Liver (tissue), 3 donors: ENCODE measurements around the gene LSAMP.

Experiments used
- EGR1 ChIP-seq, 2 donors: IDR thresholded peaks; 2 replicates each; pipeline ENCODE4 v1.6.1; 2016 to 2018; ENCODE audit warnings: antibody characterized with exemption in 2 of 2, low read depth in 2 of 2
- GABPA ChIP-seq, 2 donors: IDR thresholded peaks in 1 of 2; conservative IDR thresholded peaks in 1 of 2; 2 replicates each; pipeline ENCODE4 v1.6.1; 2016; ENCODE audit warnings: antibody characterized with exemption in 2 of 2, mild to moderate bottlenecking in 1 of 2, moderate library complexity in 1 of 2
- MAX ChIP-seq: IDR thresholded peaks from 2 replicates; pipeline ENCODE4 v1.6.1; 2016; ENCODE audit warnings: antibody characterized with exemption
- TF ChIP-seq, protein P1 (sequence below): fragments of 150-350 bp; IDR thresholded peaks from 2 replicates; pipeline ENCODE4 v1.5.1; 2017; ENCODE audit warnings: improper control_type of control experiment, low read depth, low read length; ENCODE audit not compliant: missing input control
- TF ChIP-seq, protein P2 (sequence below): IDR thresholded peaks from 2 replicates; pipeline ENCODE4 v1.6.1; 2016; ENCODE audit warnings: antibody characterized with exemption
- donor health status: healthy.
- donor health status: healthy.

DNA sequence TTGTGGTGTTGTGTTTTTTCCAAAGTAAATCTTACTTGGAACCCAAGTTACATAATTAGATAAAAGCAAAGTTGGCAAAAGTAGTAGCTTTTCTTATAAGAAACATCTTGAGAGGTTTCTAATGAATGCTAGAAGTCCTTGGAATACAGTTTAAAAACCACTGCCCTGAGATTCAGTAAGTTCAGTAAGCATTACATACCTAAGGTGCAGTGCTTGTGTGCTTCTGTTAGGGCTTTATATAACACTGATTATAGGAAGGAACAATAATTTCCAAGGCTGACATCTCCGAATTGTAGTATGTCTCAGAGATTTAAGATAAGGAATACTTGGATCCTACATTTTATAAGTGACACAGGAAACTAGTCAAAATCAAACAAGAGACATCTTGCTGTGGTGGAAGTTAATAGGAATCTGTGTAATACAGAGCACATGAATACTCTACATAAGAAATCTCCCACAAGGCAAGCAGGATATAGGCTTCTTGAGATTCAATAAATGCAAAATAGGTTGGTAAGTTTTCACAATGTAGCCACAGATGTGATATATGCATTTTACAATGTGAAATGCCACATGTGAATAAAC, 268.2 kb downstream of the LSAMP start:
- TF ChIP-seq, protein P1, sequence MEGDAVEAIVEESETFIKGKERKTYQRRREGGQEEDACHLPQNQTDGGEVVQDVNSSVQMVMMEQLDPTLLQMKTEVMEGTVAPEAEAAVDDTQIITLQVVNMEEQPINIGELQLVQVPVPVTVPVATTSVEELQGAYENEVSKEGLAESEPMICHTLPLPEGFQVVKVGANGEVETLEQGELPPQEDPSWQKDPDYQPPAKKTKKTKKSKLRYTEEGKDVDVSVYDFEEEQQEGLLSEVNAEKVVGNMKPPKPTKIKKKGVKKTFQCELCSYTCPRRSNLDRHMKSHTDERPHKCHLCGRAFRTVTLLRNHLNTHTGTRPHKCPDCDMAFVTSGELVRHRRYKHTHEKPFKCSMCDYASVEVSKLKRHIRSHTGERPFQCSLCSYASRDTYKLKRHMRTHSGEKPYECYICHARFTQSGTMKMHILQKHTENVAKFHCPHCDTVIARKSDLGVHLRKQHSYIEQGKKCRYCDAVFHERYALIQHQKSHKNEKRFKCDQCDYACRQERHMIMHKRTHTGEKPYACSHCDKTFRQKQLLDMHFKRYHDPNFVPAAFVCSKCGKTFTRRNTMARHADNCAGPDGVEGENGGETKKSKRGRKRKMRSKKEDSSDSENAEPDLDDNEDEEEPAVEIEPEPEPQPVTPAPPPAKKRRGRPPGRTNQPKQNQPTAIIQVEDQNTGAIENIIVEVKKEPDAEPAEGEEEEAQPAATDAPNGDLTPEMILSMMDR, result no peak
- TF ChIP-seq EGR1 (IDR thresholded peaks at IDR 0.05; ENCODE audit: low read depth in 2 of 2) (no peak), MAX (no peak), GABPA (IDR thresholded peaks at IDR 0.05 in 1 of 2, conservative IDR thresholded peaks at IDR 0.05 in 1 of 2) (no peak)
- TF ChIP-seq, protein P2, sequence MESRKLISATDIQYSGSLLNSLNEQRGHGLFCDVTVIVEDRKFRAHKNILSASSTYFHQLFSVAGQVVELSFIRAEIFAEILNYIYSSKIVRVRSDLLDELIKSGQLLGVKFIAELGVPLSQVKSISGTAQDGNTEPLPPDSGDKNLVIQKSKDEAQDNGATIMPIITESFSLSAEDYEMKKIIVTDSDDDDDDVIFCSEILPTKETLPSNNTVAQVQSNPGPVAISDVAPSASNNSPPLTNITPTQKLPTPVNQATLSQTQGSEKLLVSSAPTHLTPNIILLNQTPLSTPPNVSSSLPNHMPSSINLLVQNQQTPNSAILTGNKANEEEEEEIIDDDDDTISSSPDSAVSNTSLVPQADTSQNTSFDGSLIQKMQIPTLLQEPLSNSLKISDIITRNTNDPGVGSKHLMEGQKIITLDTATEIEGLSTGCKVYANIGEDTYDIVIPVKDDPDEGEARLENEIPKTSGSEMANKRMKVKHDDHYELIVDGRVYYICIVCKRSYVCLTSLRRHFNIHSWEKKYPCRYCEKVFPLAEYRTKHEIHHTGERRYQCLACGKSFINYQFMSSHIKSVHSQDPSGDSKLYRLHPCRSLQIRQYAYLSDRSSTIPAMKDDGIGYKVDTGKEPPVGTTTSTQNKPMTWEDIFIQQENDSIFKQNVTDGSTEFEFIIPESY, result no peak
